Keratinocyte (primary cell): ENCODE measurements around the gene PRDM11. TPM values are rescaled to one million over a fixed set of nuclear protein-coding genes. Genes with fewer than 3 reads are reported as not detected.

Source experiments
- DNase-seq: peaks from one replicate; pipeline ENCODE4 v3.0.0-alpha.2; 2011; ENCODE audit warnings: low read depth, missing footprints, low spot score
- FAIRE-seq: peaks from 2 replicates; lab custom pipeline; 2011; peaks lifted over from hg19 to GRCh38; lab: Jason Lieb, UNC
- H2AFZ ChIP-seq: 2 replicates; pipeline ENCODE4 v1.6.0; 2012; ENCODE audit warnings: low read length, control low read depth, inconsistent platforms; ENCODE audit not compliant: control insufficient read depth
- H3K27ac ChIP-seq: 2 replicates; pipeline ENCODE4 v1.5.1; 2011; ENCODE audit warnings: low read length; ENCODE audit not compliant: control insufficient read depth, insufficient read depth
- H3K27me3 ChIP-seq: 3 replicates; pipeline ENCODE4 v1.6.0; 2011; ENCODE audit warnings: low read length; ENCODE audit not compliant: control insufficient read depth, insufficient read depth; ENCODE audit errors: extremely low read depth
- H3K36me3 ChIP-seq, 2 experiments: 2 replicates in 1 of 2; 3 replicates in 1 of 2; pipeline ENCODE4 v1.5.1; 2011; ENCODE audit warnings: low read length in 2 of 2, mild to moderate bottlenecking in 1 of 2; ENCODE audit not compliant: control insufficient read depth in 2 of 2, insufficient read depth in 2 of 2; ENCODE audit errors: extremely low read depth in 1 of 2
- H3K4me1 ChIP-seq: 3 replicates; pipeline ENCODE4 v1.5.1; 2011; ENCODE audit warnings: low read length; ENCODE audit not compliant: control insufficient read depth, insufficient read depth; ENCODE audit errors: extremely low read depth
- H3K4me2 ChIP-seq: 3 replicates; pipeline ENCODE4 v1.6.0; 2011; ENCODE audit warnings: low read depth, low read length; ENCODE audit not compliant: control insufficient read depth, insufficient read depth; ENCODE audit errors: extremely low read depth
- H3K4me3 ChIP-seq, 3 experiments: fragments of 200-600 bp in 1 of 3; sonication (generic) in 1 of 3; 2 replicates in 2 of 3; 3 replicates in 1 of 3; pipeline ENCODE4 v1.5.1; 2011 to 2016; ENCODE audit warnings: low read length in 3 of 3, mild to moderate bottlenecking in 3 of 3, control low read depth in 2 of 3, inconsistent platforms in 1 of 3, low read depth in 1 of 3, mixed read lengths in 1 of 3, mixed run types in 1 of 3, moderate library complexity in 1 of 3; ENCODE audit not compliant: control insufficient read depth in 2 of 3, insufficient read depth in 2 of 3; ENCODE audit errors: extremely low read depth in 1 of 3
- H3K79me2 ChIP-seq: 2 replicates; pipeline ENCODE4 v1.6.0; 2012; ENCODE audit warnings: low read length; ENCODE audit not compliant: control insufficient read depth, insufficient read depth
- H3K9ac ChIP-seq: 3 replicates; pipeline ENCODE4 v1.6.0; 2011; ENCODE audit warnings: low read length; ENCODE audit not compliant: control insufficient read depth, insufficient read depth; ENCODE audit errors: extremely low read depth
- H3K9me1 ChIP-seq: 3 replicates; pipeline ENCODE4 v1.6.0; 2011; ENCODE audit warnings: low read length; ENCODE audit not compliant: control insufficient read depth, insufficient read depth; ENCODE audit errors: extremely low read depth
- H3K9me3 ChIP-seq: 2 replicates; pipeline ENCODE4 v1.5.1; 2012; ENCODE audit warnings: low read depth, low read length; ENCODE audit not compliant: control insufficient read depth
- H4K20me1 ChIP-seq: 3 replicates; pipeline ENCODE4 v1.6.0; 2011; ENCODE audit warnings: low read length; ENCODE audit not compliant: control insufficient read depth, insufficient read depth; ENCODE audit errors: extremely low read depth
- EZH2 ChIP-seq: IDR thresholded peaks from one replicate; pipeline ENCODE4 v1.6.1; 2012; ENCODE audit warnings: inconsistent platforms, mild to moderate bottlenecking, low read length, moderate library complexity
- dilution Hi-C: fragments of 300-500 bp; cut with MboI; formaldehyde crosslinking; loops from one replicate; pipeline ENCODE4 v1.7.0; 2020; ENCODE audit warnings: low sequenced_read_pairs; ENCODE audit not compliant: extremely low pct_ligation_motif_present
- polyA plus RNA-seq, 5 experiments: library from polyadenylated mRNA; depleted of rRNA in 3 of 5; stranded (reverse) in 3 of 5; stranded (forward) in 1 of 5; unstranded in 1 of 5; fragments of >200 nt; gene quantifications; 1 replicate in 1 of 5; 2 replicates in 3 of 5; 3 replicates in 1 of 5; pipeline versions ENCODE4 v1.2.1 to v1.2.3, GENCODE V29; 2011 to 2012; ENCODE audit warnings: missing spikeins in 2 of 5, low read depth in 1 of 5, low replicate concordance in 1 of 5
- TF ChIP-seq, protein P1 (sequence below), 3 experiments: IDR thresholded peaks in 1 of 3; conservative IDR thresholded peaks in 1 of 3; optimal IDR thresholded peaks in 1 of 3; 2 replicates in 2 of 3; 3 replicates in 1 of 3; pipeline versions ENCODE3 to v1.5.1; 2011; ENCODE audit warnings: low read length in 3 of 3, mild to moderate bottlenecking in 3 of 3, moderate library complexity in 2 of 3, control low read depth in 1 of 3, inconsistent platforms in 1 of 3; ENCODE audit not compliant: insufficient read depth in 2 of 3; ENCODE audit errors: extremely low read depth in 1 of 3

PRDM11 gene
- polyA plus RNA-seq, 1 donor (not counting 4 experiments of a cell fraction or from before 2014, with no cell fraction given) = 2.1 TPM

DNA sequence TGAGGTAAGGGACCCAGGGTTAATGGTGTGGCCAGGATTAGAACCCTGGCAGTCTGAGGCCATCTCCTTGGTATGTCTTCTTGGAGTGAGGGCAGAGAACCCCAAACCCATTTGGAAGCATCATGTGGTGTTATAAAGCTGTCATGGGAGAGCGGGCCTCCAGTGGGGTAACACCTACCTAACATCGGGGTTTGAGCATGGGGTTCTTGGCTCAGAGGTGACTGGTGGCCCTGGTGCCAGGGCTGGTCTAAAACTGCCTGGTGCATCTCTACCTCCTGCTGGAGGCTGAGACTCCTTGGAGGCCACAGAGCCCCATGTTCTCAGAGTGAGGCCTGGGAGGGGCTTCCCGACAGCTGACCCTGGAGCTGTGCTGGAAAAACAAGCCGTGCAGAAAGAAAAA is 4.5 kb downstream of the PRDM11 start:
- Histone ChIP-seq H3K4me3 (no peak overlapping the region), H3K9me3 (no peaks in the 10 kb centered on the region), H3K9me1 (no peaks in the 10 kb centered on the region), H3K79me2 (no peaks in the 10 kb centered on the region), H2AFZ (no peak overlapping the region), H3K4me1 (peaks cover 12% of the 10 kb centered on the region), H4K20me1 (no peaks in the 10 kb centered on the region), H3K27me3 (no peaks in the 10 kb centered on the region), H3K4me2 (no peak overlapping the region), H3K9ac (no peak overlapping the region), H3K27ac (no peak overlapping the region), H3K36me3 (no peaks in the 10 kb centered on the region)
- TF ChIP-seq, protein P1, sequence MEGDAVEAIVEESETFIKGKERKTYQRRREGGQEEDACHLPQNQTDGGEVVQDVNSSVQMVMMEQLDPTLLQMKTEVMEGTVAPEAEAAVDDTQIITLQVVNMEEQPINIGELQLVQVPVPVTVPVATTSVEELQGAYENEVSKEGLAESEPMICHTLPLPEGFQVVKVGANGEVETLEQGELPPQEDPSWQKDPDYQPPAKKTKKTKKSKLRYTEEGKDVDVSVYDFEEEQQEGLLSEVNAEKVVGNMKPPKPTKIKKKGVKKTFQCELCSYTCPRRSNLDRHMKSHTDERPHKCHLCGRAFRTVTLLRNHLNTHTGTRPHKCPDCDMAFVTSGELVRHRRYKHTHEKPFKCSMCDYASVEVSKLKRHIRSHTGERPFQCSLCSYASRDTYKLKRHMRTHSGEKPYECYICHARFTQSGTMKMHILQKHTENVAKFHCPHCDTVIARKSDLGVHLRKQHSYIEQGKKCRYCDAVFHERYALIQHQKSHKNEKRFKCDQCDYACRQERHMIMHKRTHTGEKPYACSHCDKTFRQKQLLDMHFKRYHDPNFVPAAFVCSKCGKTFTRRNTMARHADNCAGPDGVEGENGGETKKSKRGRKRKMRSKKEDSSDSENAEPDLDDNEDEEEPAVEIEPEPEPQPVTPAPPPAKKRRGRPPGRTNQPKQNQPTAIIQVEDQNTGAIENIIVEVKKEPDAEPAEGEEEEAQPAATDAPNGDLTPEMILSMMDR (optimal IDR thresholded peaks at IDR 0.05 in 1 of 3, IDR thresholded peaks at IDR 0.05 in 1 of 3, conservative IDR thresholded peaks at IDR 0.05 in 1 of 3; ENCODE audit: extremely low read depth in 1 of 3, insufficient read depth in 2 of 3, low read length in 3 of 3) = no peak
- DNase-seq (no peak), FAIRE-seq (no peak)
- dilution Hi-C loops = no loop called here

GRCh38 chr11:45151362-45151982 is 5.0 kb downstream of the PRDM11 start:
- no peak overlapping the region for H3K9ac ChIP-seq
- H3K79me2 ChIP-seq = no peaks in the 10 kb centered on the region
- H3K36me3 ChIP-seq = no peaks in the 10 kb centered on the region
- no peak for TF ChIP-seq EZH2
- TF ChIP-seq, protein P1 (optimal IDR thresholded peaks at IDR 0.05 in 1 of 3, IDR thresholded peaks at IDR 0.05 in 1 of 3, conservative IDR thresholded peaks at IDR 0.05 in 1 of 3; ENCODE audit: extremely low read depth in 1 of 3, insufficient read depth in 2 of 3, low read length in 3 of 3) = no peak
- no peaks in the 10 kb centered on the region for H3K9me3 ChIP-seq
- no peak for DNase-seq
- no peak for FAIRE-seq
- H4K20me1 ChIP-seq = no peaks in the 10 kb centered on the region
- H3K4me1 ChIP-seq = peaks cover 9% of the 10 kb centered on the region
- no peak overlapping the region for H3K4me2 ChIP-seq
- no peaks in the 10 kb centered on the region for H3K27me3 ChIP-seq
- no peaks in the 10 kb centered on the region for H3K9me1 ChIP-seq
- H3K27ac ChIP-seq = no peak overlapping the region
- H2AFZ ChIP-seq = no peak overlapping the region
- dilution Hi-C loops = no loop called here
- no peak overlapping the region for H3K4me3 ChIP-seq
